NT2/D1 (cell line): Measurements from ENCODE around the gene ITGB6.

Experiments used
- DNase-seq: peaks from one replicate; pipeline ENCODE4 v3.0.0-alpha.2; 2011; ENCODE audit warnings: low read depth, low spot score
- H3K27me3 ChIP-seq: 2 replicates; pipeline ENCODE4 v1.6.0; 2011; ENCODE audit warnings: mild to moderate bottlenecking; ENCODE audit not compliant: insufficient read length, insufficient read depth
- H3K36me3 ChIP-seq: 2 replicates; pipeline ENCODE4 v1.6.1; 2011; ENCODE audit warnings: mild to moderate bottlenecking, low read length, mixed read lengths; ENCODE audit not compliant: insufficient read depth, insufficient read length
- H3K4me1 ChIP-seq: 2 replicates; pipeline ENCODE4 v1.5.1; 2011; ENCODE audit not compliant: insufficient read depth, insufficient read length
- H3K4me3 ChIP-seq: 2 replicates; pipeline ENCODE4 v1.5.1; 2011; ENCODE audit warnings: low read depth; ENCODE audit not compliant: insufficient read length
- H3K9ac ChIP-seq: 2 replicates; pipeline ENCODE4 v1.6.0; 2011; ENCODE audit warnings: low read depth; ENCODE audit not compliant: insufficient read length
- H3K9me3 ChIP-seq: 2 replicates; pipeline ENCODE4 v1.5.1; 2011; ENCODE audit warnings: mild to moderate bottlenecking, low read length; ENCODE audit not compliant: insufficient read depth
- SUZ12 ChIP-seq: IDR thresholded peaks from 2 replicates; pipeline ENCODE4 v1.6.1; 2011; ENCODE audit not compliant: insufficient read length, insufficient read depth; ENCODE audit errors: extremely low read depth
- YY1 ChIP-seq: IDR thresholded peaks from 2 replicates; pipeline ENCODE4 v1.6.1; 2011; ENCODE audit not compliant: insufficient read length, insufficient read depth
- ZNF274 ChIP-seq: IDR thresholded peaks from 2 replicates; pipeline ENCODE4 v1.6.1; 2011; ENCODE audit warnings: mild to moderate bottlenecking, low read depth, low read length

The ITGB6 gene

GRCh38 chr2:160214461-160215445, 14.7 kb upstream of the ITGB6 start:
- Histone ChIP-seq H3K9ac (no peak overlapping the region), H3K4me3 (no peak overlapping the region), H3K4me1 (no peaks in the 10 kb centered on the region), H3K27me3 (no peaks in the 10 kb centered on the region), H3K36me3 (no peaks in the 10 kb centered on the region), H3K9me3 (no peaks in the 10 kb centered on the region)
- no peak for DNase-seq
- TF ChIP-seq ZNF274, result no peak
- TF ChIP-seq YY1, result no peak
- no peak for TF ChIP-seq SUZ12

- H3K9ac ChIP-seq, result no peak overlapping the region
- no peaks in the 10 kb centered on the region for H3K9me3 ChIP-seq
- DNase-seq, result no peak
- no peak overlapping the region for H3K4me3 ChIP-seq
- TF ChIP-seq SUZ12, result no peak
- TF ChIP-seq ZNF274, result no peak
- no peak for TF ChIP-seq YY1
- H3K27me3 ChIP-seq, result no peaks in the 10 kb centered on the region
- H3K36me3 ChIP-seq, result no peaks in the 10 kb centered on the region
- no peaks in the 10 kb centered on the region for H3K4me1 ChIP-seq
These were observed 13.4 kb upstream of the ITGB6 start for GRCh38 chr2:160213511-160213910.

GRCh38 chr2:160210599-160211138, 10.6 kb upstream of the ITGB6 start:
- no peaks in the 10 kb centered on the region for H3K4me1 ChIP-seq
- no peaks in the 10 kb centered on the region for H3K27me3 ChIP-seq

GRCh38 chr2:160209516-160209856, 9.4 kb upstream of the ITGB6 start:
- no peaks in the 10 kb centered on the region for H3K4me1 ChIP-seq
- H3K9me3 ChIP-seq, result peaks cover 7% of the 10 kb centered on the region
- no peak for DNase-seq
- H3K9ac ChIP-seq, result no peak overlapping the region
- H3K36me3 ChIP-seq, result no peaks in the 10 kb centered on the region
- no peaks in the 10 kb centered on the region for H3K27me3 ChIP-seq
- no peak overlapping the region for H3K4me3 ChIP-seq
- no peak for TF ChIP-seq YY1
- no peak for TF ChIP-seq ZNF274
- TF ChIP-seq SUZ12, result no peak

More at GRCh38 chr2:160210599-160211138, 10.6 kb upstream of the ITGB6 start:
- Histone ChIP-seq H3K9me3 (peaks cover 7% of the 10 kb centered on the region), H3K9ac (no peak overlapping the region), H3K36me3 (no peaks in the 10 kb centered on the region), H3K4me3 (no peak overlapping the region)
- peak; percentile 49 for DNase-seq
- no peak for TF ChIP-seq YY1
- TF ChIP-seq SUZ12, result no peak
- no peak for TF ChIP-seq ZNF274

- no peak overlapping the region for H3K9ac ChIP-seq
- TF ChIP-seq YY1 (no peak), SUZ12 (no peak), ZNF274 (no peak)
- H3K4me3 ChIP-seq, result no peak overlapping the region
- H3K9me3 ChIP-seq, result peaks cover 7% of the 10 kb centered on the region
- no peaks in the 10 kb centered on the region for H3K27me3 ChIP-seq
- H3K4me1 ChIP-seq, result no peaks in the 10 kb centered on the region
- H3K36me3 ChIP-seq, result no peaks in the 10 kb centered on the region
- no peak for DNase-seq
These were observed 8.8 kb upstream of the ITGB6 start for GRCh38 chr2:160208655-160209515.

- H3K4me1 ChIP-seq, result no peaks in the 10 kb centered on the region
- no peaks in the 10 kb centered on the region for H3K36me3 ChIP-seq
- no peak overlapping the region for H3K4me3 ChIP-seq
- H3K9ac ChIP-seq, result no peak overlapping the region
- DNase-seq, result no peak
- TF ChIP-seq YY1 (no peak), ZNF274 (no peak), SUZ12 (no peak)
- peaks cover 7% of the 10 kb centered on the region for H3K9me3 ChIP-seq
- H3K27me3 ChIP-seq, result no peaks in the 10 kb centered on the region
These were observed 8.0 kb upstream of the ITGB6 start for GRCh38 chr2:160207804-160208654.
